GM19351 (cell line): ENCODE data around the gene RHAG.

Experiments
- ATAC-seq: cut with Tn5 transposase; IDR thresholded peaks from one replicate; pipeline ENCODE4 v1.9.1; 2021; ENCODE audit warnings: mild to moderate bottlenecking, moderate library complexity; ENCODE audit not compliant: unreplicated experiment

The RHAG gene

GRCh38 chr6:49565261-49565660 lies 71.4 kb downstream of the RHAG start:
- no peak for ATAC-seq

GRCh38 chr6:49564552-49564951 lies 72.1 kb downstream of the RHAG start:
- ATAC-seq, result no peak

DNA sequence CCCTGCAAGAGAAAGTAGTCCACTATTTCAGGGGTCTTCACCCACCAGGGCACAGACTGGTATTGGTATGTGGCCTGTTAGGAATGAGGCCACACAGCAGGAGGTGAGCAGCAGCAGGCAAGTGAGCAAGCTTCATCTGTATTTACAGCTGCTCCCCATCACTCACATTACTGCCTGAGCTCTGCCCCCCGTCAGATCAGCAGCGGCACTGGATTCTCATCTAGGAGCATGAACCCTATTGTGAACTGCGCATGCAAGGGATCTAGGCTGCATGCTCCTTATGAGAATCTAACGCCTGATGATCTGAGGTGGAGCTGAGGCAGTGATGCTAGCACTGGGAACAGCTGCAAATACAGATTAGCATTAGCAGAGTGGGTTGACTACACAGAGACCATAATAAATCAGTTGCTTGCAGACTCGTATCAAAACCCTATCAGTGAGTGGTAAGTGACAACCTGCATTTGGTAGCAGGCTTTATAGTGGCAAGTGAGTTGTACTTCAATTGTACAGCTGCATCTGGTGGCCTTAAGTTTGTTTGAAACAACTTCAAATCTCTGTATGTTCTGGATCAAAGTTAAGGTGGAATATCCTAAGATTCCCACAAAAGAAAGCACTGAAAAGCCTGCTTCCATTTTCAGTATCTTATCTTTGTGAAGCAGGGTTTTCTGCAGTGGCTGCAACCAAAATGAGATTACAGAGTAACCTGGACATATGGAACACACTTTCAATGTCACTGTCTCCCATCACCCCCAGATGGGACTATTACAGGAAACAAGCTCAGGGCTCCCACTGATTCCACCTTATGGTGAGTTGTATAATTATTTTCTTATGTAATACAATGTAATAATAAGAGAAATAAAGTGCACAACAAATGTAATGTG lies 73.4 kb downstream of the RHAG start:
- ATAC-seq, result no peak

- no peak for ATAC-seq
Observed at GRCh38 chr6:49558238-49558637, 78.4 kb downstream of the RHAG start.

GRCh38 chr6:49557177-49557576 lies 79.5 kb downstream of the RHAG start:
- ATAC-seq, result no peak

GRCh38 chr6:49556429-49556837 lies 80.2 kb downstream of the RHAG start:
- ATAC-seq, result no peak

- ATAC-seq, result no peak
Observed at GRCh38 chr6:49555951-49556350, 80.7 kb downstream of the RHAG start.
